Activated T-helper 1 cell treated with anti-CD3 and anti-CD28 coated beads, Interleukin-12 subunit alpha, Interleukin-12 subunit beta, Interleukin-2, Interleukin-4 antibody, amounts not matched to agents 30 ng/mL and 10 ng/mL and 1 ng/mL, durations not matched to agents 14 hours and 24 hours and 36 hours (primary cell): ENCODE measurements around the gene OLFM2. TPM values are rescaled to one million over a fixed set of nuclear protein-coding genes. Genes with fewer than 3 reads are reported as not detected.
"Not testable (repeated sequence)": the region's sequence is repeated elsewhere in the genome, so short reads cannot be mapped to it uniquely, and the experiment has no call there.

Experiments
- DNase-seq: peaks from one replicate; pipeline ENCODE4 v3.0.0; 2021; ENCODE audit warnings: low spot score
- H3K27ac Mint-ChIP-seq: one replicate; pipeline ENCODE4 v1.8.0; 2021; ENCODE audit warnings: mild to moderate bottlenecking, mixed read lengths
- H3K27me3 Mint-ChIP-seq: one replicate; pipeline ENCODE4 v1.8.0; 2022; ENCODE audit warnings: mild to moderate bottlenecking, moderate library complexity, mixed read lengths; ENCODE audit not compliant: insufficient read depth
- H3K36me3 Mint-ChIP-seq: one replicate; pipeline ENCODE4 v1.8.0; 2021; ENCODE audit warnings: low read depth, mixed read lengths
- H3K4me1 Mint-ChIP-seq: one replicate; pipeline ENCODE4 v1.8.0; 2021; ENCODE audit warnings: low read depth, mixed read lengths
- H3K4me3 Mint-ChIP-seq: one replicate; pipeline ENCODE4 v1.8.0; 2021; ENCODE audit warnings: mild to moderate bottlenecking, moderate library complexity, mixed read lengths
- H3K9me3 Mint-ChIP-seq: one replicate; pipeline ENCODE4 v1.8.0; 2021; ENCODE audit warnings: mixed read lengths
- intact Hi-C: fragments of 100-400 bp; cut with micrococcal nuclease; formaldehyde crosslinking; loops from one replicate; pipeline ENCODE4 v1.15.1; 2024
- total RNA-seq: library from RNA; stranded (reverse); gene quantifications from 2 replicates; pipeline ENCODE4 v1.2.3, GENCODE V29; 2022

The OLFM2 gene
- total RNA-seq, 1 donor from 2014 or later, result 1.6 TPM

GRCh38 chr19:9842834-9843625, 93.3 kb downstream of the OLFM2 start:
- no peak for DNase-seq
- intact Hi-C loops, result no loop called here
- no peak overlapping the region for H3K4me3 Mint-ChIP-seq
- no peak overlapping the region for H3K27ac Mint-ChIP-seq
- no peaks in the 10 kb centered on the region for H3K27me3 Mint-ChIP-seq
- H3K36me3 Mint-ChIP-seq, result peaks cover 55% of the 10 kb centered on the region
- no peaks in the 10 kb centered on the region for H3K9me3 Mint-ChIP-seq
- peaks cover 6% of the 10 kb centered on the region for H3K4me1 Mint-ChIP-seq

DNA sequence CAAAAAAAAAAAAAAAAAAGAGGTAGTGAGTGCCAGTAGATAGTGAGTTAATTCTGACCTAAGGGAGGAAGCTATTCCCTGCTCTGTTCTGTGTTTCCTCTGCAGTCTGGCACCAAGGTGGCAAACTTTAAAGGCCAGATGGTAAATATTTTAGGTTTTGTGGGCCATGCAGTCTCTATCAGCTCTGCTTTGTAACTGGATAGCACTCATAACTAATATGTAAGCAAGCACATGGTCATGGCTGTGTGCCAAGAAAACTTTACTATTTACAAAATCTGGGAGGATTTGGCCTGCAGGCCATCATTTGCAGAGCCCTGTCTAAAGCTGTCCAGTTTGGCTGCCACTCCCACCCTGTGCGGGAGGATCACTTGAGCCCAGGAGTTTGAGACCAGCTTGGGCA, 96.9 kb downstream of the OLFM2 start:
- no peak for DNase-seq
- H3K9me3 Mint-ChIP-seq, result no peaks in the 10 kb centered on the region
- H3K36me3 Mint-ChIP-seq, result peaks cover 42% of the 10 kb centered on the region
- H3K27ac Mint-ChIP-seq, result no peak overlapping the region
- H3K27me3 Mint-ChIP-seq, result no peaks in the 10 kb centered on the region
- intact Hi-C loops, result no loop called here
- H3K4me1 Mint-ChIP-seq, result peaks cover 10% of the 10 kb centered on the region
- no peak overlapping the region for H3K4me3 Mint-ChIP-seq

DNA sequence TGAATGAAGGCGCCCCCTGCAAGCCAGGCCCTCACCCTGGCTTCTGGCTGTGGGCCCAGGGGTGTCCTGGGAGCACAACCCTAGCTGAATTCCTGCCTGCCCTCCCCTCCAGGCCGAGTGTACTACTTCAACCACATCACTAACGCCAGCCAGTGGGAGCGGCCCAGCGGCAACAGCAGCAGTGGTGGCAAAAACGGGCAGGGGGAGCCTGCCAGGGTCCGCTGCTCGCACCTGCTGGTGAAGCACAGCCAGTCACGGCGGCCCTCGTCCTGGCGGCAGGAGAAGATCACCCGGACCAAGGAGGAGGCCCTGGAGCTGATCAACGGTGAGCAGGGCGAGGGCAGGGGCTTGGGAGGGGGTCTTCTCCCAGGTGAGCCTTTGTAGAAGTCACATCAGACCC, 98.0 kb downstream of the OLFM2 start:
- no peak for DNase-seq
- no peak overlapping the region for H3K27ac Mint-ChIP-seq
- H3K9me3 Mint-ChIP-seq, result no peaks in the 10 kb centered on the region
- H3K4me3 Mint-ChIP-seq, result peak overlapping the region; percentile 22
- peaks cover 10% of the 10 kb centered on the region for H3K4me1 Mint-ChIP-seq
- H3K27me3 Mint-ChIP-seq, result no peaks in the 10 kb centered on the region
- intact Hi-C loops, result no loop called here
- H3K36me3 Mint-ChIP-seq, result peaks cover 34% of the 10 kb centered on the region

GRCh38 chr19:9836021-9836420, 100.3 kb downstream of the OLFM2 start:
- intact Hi-C loops, result no loop called here
- Mint-ChIP-seq H3K4me3 (peak overlapping the region; percentile 97), H3K36me3 (peaks cover 15% of the 10 kb centered on the region), H3K9me3 (no peaks in the 10 kb centered on the region), H3K27ac (peak overlapping the region; percentile 66), H3K27me3 (no peaks in the 10 kb centered on the region), H3K4me1 (peaks cover 10% of the 10 kb centered on the region)
- DNase-seq, result no peak

DNA sequence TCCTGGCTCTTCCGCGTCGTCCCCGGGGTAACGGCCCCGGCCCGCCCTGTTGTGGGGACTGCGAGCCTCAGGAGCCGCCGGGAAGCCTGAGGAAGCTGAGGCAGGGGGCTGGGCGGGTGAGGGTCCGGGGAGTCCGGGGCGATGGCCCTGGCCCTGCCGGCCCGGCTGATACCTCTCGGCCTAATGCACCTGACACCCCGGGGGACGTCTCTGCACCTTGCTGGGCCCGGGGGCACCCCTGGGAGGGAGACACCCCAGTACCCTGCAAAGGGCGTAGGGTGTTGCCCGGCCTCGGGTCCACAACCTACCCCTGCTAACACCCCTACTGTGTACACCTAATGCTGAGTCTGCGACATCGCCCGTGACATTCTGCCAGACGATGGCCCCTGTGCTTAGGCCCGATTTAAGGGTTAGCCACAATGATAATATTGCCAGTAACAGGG, 100.8 kb downstream of the OLFM2 start:
- H3K27ac Mint-ChIP-seq, result peak overlapping the region; percentile 66
- no peaks in the 10 kb centered on the region for H3K9me3 Mint-ChIP-seq
- no peaks in the 10 kb centered on the region for H3K27me3 Mint-ChIP-seq
- no peak for DNase-seq
- peak overlapping the region; percentile 97 for H3K4me3 Mint-ChIP-seq
- intact Hi-C loops, result loop anchor here (1.0 to 2.0 kb wide), 8 partner anchors 8 to 695 kb away; partner anchors contain the start of genes FBXL12, TYK2, UBL5 and ZNF317
- peaks cover 12% of the 10 kb centered on the region for H3K36me3 Mint-ChIP-seq
- peaks cover 10% of the 10 kb centered on the region for H3K4me1 Mint-ChIP-seq

GRCh38 chr19:9834726-9835506, 101.4 kb downstream of the OLFM2 start, which contains the start of gene PIN1:
Gene PIN1 (plus strand): TSS chr19:9835318. CDS start chr19:9835345, 27 bp downstream.
- peak within 1 kb of the TSS; percentile 90 for H3K27ac Mint-ChIP-seq
- DNase-seq, result peak; percentile 99
- no peaks in the 10 kb centered on the region for H3K9me3 Mint-ChIP-seq
- peaks cover 10% of the 10 kb centered on the region for H3K4me1 Mint-ChIP-seq
- no peaks in the 10 kb centered on the region for H3K27me3 Mint-ChIP-seq
- intact Hi-C loops, result loop anchor here (1.0 to 2.0 kb wide), 8 partner anchors 8 to 695 kb away; partner anchors contain the start of genes FBXL12, TYK2, UBL5 and ZNF317
- H3K4me3 Mint-ChIP-seq, result peak within 1 kb of the TSS; percentile 97
- peaks cover 12% of the 10 kb centered on the region for H3K36me3 Mint-ChIP-seq

DNA sequence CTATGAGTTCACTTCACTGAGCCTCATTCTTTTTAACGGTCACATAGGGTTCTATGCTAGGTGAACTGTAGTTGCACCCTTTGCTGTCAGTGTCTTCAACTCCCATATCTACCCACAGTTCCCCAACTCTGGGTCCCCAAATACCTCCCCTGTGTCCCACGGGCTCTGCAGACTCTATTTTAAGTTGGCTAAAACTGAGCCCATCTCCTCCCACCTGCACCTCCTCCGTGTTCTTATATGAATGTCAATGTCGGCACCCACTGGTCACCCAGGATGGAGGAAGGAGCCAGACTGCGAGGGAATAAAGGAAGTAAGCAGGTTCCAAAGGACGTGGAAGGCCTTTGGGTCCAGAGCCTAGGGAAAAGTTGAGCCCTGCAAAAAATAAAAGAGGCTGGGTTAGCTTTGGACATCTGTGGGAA, 102.0 kb downstream of the OLFM2 start:
- intact Hi-C loops, result loop anchor here (2.0 kb wide), 1 partner anchor 80 kb away; no protein-coding TSS in a partner anchor
- H3K9me3 Mint-ChIP-seq, result no peaks in the 10 kb centered on the region
- peaks cover 10% of the 10 kb centered on the region for H3K4me1 Mint-ChIP-seq
- H3K27ac Mint-ChIP-seq, result peak overlapping the region; percentile 90
- no peak for DNase-seq
- H3K27me3 Mint-ChIP-seq, result no peaks in the 10 kb centered on the region
- H3K4me3 Mint-ChIP-seq, result peak overlapping the region; percentile 93
- H3K36me3 Mint-ChIP-seq, result peaks cover 12% of the 10 kb centered on the region

GRCh38 chr19:9828551-9829063, 107.7 kb downstream of the OLFM2 start:
- Mint-ChIP-seq H3K27me3 (no peaks in the 10 kb centered on the region), H3K36me3 (peaks cover 19% of the 10 kb centered on the region), H3K27ac (peak overlapping the region; percentile 29), H3K9me3 (no peaks in the 10 kb centered on the region), H3K4me3 (peak overlapping the region; percentile 98), H3K4me1 (peaks cover 13% of the 10 kb centered on the region)
- DNase-seq, result no peak
- intact Hi-C loops, result no loop called here

- H3K36me3 Mint-ChIP-seq, result peaks cover 19% of the 10 kb centered on the region
- H3K4me3 Mint-ChIP-seq, result peak within 1 kb of the TSS; percentile 98
- DNase-seq, result peak; percentile 88
- intact Hi-C loops, result loop anchor here (1.0 kb wide), 2 partner anchors 8 kb away; partner anchors contain the start of genes FBXL12 and PIN1
- H3K27me3 Mint-ChIP-seq, result no peaks in the 10 kb centered on the region
- H3K27ac Mint-ChIP-seq, result peak within 1 kb of the TSS; percentile 98
- no peaks in the 10 kb centered on the region for H3K9me3 Mint-ChIP-seq
- peaks cover 13% of the 10 kb centered on the region for H3K4me1 Mint-ChIP-seq
These were observed 108.8 kb downstream of the OLFM2 start, which contains the start of gene UBL5 for GRCh38 chr19:9827289-9828238. Gene UBL5 (plus strand): TSS chr19:9827918. CDS start chr19:9828338, 420 bp downstream.

- DNase-seq, result no peak
- H3K4me1 Mint-ChIP-seq, result peaks cover 19% of the 10 kb centered on the region
- no peak overlapping the region for H3K27ac Mint-ChIP-seq
- H3K27me3 Mint-ChIP-seq, result no peaks in the 10 kb centered on the region
- H3K9me3 Mint-ChIP-seq, result no peaks in the 10 kb centered on the region
- intact Hi-C loops, result no loop called here
- no peak overlapping the region for H3K4me3 Mint-ChIP-seq
- H3K36me3 Mint-ChIP-seq, result peaks cover 14% of the 10 kb centered on the region
These were observed 112.5 kb downstream of the OLFM2 start for GRCh38 chr19:9823816-9824215.

GRCh38 chr19:9820034-9820433, 116.3 kb downstream of the OLFM2 start:
- intact Hi-C loops, H3K4me3 Mint-ChIP-seq, DNase-seq, H3K27me3 Mint-ChIP-seq, H3K9me3 Mint-ChIP-seq: not testable (repeated sequence)
- peak overlapping the region; percentile 61 for H3K27ac Mint-ChIP-seq
- peaks cover 27% of the 10 kb centered on the region for H3K4me1 Mint-ChIP-seq
- peaks cover 14% of the 10 kb centered on the region for H3K36me3 Mint-ChIP-seq

DNA sequence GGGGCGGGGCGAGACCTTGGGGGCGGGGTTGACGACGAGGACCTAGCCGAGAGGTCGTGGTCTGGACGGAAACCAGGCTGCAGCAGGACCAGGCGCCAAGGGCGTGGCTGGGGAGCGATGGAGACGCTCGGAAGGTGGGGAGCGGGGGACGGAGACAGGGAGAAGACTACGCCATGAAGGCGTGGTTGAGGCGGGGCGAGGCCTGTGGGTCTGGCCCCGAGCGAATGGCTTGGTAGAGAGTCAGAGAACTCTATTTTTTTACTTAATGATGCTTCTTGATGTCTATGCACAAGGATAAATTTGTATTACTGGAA, 116.8 kb downstream of the OLFM2 start:
- DNase-seq, result no peak
- intact Hi-C loops, result loop anchor here (1.0 to 2.0 kb wide), 10 partner anchors 8 to 642 kb away; partner anchors contain the start of genes PIN1, UBL5, ZNF561 and ZNF846
- H3K36me3 Mint-ChIP-seq, result peaks cover 17% of the 10 kb centered on the region
- peak overlapping the region; percentile 90 for H3K4me3 Mint-ChIP-seq
- H3K27ac Mint-ChIP-seq, result peak overlapping the region; percentile 87
- no peaks in the 10 kb centered on the region for H3K27me3 Mint-ChIP-seq
- peaks cover 12% of the 10 kb centered on the region for H3K9me3 Mint-ChIP-seq
- H3K4me1 Mint-ChIP-seq, result peaks cover 27% of the 10 kb centered on the region
